Right lobe of liver (tissue), 4 donors: ENCODE results near the gene IRF5.

ENCODE experiments used
- POLR2A ChIP-seq: fragments of 450-650 bp; IDR thresholded peaks from one replicate; pipeline ENCODE4 v1.6.1; 2017; ENCODE audit warnings: antibody characterized with exemption, mild to moderate bottlenecking
- TF ChIP-seq, protein P1 (sequence below), 4 donors: fragments of 200-600 bp in 3 of 4; fragments of 450-650 bp in 1 of 4; IDR thresholded peaks; one replicate each; pipeline versions ENCODE4 v1.5.1 to v1.8.0; 2016 to 2022; ENCODE audit warnings: antibody characterized with exemption in 4 of 4, mild to moderate bottlenecking in 2 of 4
- donor health status: DM: no; HTN: no; CAD: no.
- donor health status: DM: no; HTN: no; CAD: no.
- donor health status: DM: no; HTN: yes; CAD: no.

- TF ChIP-seq, protein P1, sequence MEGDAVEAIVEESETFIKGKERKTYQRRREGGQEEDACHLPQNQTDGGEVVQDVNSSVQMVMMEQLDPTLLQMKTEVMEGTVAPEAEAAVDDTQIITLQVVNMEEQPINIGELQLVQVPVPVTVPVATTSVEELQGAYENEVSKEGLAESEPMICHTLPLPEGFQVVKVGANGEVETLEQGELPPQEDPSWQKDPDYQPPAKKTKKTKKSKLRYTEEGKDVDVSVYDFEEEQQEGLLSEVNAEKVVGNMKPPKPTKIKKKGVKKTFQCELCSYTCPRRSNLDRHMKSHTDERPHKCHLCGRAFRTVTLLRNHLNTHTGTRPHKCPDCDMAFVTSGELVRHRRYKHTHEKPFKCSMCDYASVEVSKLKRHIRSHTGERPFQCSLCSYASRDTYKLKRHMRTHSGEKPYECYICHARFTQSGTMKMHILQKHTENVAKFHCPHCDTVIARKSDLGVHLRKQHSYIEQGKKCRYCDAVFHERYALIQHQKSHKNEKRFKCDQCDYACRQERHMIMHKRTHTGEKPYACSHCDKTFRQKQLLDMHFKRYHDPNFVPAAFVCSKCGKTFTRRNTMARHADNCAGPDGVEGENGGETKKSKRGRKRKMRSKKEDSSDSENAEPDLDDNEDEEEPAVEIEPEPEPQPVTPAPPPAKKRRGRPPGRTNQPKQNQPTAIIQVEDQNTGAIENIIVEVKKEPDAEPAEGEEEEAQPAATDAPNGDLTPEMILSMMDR (IDR thresholded peaks at IDR 0.05): no peak
- no peak for TF ChIP-seq POLR2A
Observed at GRCh38 chr7:128940494-128941322, 3.0 kb downstream of the IRF5 start.
